ENCODE results near the gene NTNG1.

NTNG1 gene

DNA sequence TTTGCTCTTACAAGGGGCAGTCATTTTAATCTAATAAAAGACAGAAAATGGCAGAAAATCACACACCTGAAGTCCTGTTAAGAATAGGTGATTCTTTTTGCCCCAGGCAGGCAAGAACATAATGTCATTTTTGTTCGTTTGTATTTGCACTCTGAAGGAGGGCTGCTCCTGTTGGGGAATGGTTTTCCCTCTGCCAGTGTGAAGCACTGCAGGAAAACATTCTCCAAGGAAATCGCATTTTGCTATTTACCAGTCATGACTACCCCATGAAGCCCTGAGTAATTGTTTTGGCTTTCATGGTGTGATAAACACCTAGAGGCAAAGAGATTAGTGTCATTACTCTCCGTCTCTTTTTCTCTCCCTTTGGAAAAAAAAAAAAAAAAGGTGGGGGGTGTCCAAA is 345.5 kb downstream of the NTNG1 start:
- DNase-seq, result no peak
- intact Hi-C loops (cut with DNase I), result no loop called here

DNA sequence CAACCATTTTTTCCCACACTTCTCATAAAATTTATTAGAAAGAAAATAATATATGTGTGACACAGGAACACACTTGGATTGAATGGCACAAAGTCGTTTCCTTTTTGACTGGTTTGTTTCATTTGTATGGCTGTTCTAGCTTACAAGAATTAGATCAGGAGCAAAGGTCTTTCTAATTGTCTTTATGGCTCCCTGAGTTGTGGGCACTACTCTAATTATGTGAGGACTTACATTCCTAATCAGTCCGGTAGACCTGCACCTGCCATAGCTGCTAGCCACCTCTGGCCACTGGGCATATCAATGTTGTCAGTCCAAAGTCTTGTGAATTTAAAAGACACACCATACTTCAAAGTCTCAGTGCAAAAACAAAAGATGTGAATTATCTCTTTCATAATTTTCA is 346.7 kb downstream of the NTNG1 start:
- no peak for DNase-seq
- intact Hi-C loops (cut with DNase I), result no loop called here

DNA sequence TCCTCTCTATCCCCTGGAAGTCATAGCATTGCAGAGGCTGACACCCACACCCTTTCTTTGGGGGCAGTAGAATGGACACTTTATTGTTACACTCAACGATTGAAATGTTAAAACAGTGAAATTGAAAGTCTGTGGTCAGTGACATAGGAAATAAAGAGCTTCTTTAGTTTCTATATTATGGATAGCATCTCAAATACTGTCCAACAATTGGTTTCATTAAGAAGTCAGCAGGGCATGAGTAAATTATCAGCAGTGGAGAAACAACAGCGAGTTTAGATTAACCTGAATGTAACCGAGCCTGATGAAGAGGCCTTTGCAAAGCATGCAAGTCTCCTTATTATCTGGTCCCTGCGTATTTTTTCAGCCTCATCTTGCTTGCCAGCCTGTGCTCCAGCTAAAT is 350.7 kb downstream of the NTNG1 start:
- DNase-seq, result no peak
- intact Hi-C loops (cut with DNase I), result no loop called here

DNA sequence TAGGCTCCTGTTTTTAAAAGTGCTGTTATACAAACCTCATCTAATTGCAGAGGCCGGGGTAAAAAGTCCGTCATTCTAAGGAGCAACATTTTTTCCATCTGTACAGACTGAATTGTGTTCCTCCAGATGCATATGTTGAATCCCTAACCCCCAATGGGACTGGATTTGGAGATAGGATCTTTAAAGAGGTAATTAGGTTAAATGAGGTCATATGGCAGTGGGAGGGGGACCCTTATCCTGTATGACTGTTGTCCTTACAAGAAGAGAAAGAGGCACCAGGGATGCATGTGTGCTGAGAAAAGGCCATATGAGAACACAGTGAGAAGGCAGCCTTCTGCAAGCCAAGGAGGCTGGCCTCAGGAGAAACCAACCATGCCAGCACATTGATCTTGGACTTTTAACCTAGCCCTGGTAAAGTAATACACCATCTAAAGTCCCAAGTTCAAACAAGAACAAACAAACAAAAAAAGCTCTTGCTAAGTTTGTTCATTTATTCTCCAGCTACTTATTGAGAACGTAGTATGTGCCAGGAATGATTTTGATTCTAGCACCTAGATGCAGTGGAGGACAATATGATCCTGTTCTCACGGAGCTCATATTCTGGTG is 352.4 kb downstream of the NTNG1 start:
- DNase-seq, result no peak
- intact Hi-C loops (cut with DNase I), result no loop called here

DNA sequence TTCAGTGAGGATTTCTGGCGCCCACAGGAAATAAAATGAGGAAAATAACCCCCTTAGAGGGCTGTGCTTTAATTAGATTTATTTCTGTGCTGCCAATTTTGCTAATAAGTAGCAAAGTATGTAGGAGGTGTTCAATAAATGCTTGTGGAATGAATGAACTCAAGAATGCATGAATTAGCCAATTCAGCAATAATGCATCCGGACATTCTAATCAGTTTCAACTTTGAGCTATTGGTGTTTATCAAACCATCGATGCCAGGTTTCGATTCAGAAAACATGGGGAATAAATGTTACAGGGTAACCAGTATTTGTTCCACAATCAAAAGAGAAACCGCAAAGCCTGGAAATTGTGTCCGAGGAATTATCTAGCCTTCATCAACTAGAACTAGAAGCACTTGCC is 353.2 kb downstream of the NTNG1 start:
- intact Hi-C loops (cut with DNase I), result no loop called here
- no peak for DNase-seq

DNA sequence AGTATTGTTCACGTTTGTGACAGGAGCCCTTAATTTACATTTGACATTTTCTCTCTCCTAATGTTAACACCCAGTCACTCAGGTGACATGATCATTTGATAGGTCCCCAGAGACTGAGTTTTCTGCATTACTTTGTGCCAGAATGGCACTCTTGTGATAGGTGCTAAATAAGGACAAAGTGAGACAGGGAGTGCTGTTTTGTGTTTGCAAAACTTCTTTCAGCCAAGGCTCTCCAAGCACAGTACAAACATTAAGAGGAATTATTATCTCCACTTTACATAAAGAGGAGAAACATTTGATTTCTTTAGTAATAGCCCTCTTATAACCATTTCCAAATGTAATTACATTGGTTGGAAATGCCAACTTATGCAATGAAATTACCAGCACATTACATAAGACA is 355.2 kb downstream of the NTNG1 start:
- intact Hi-C loops (cut with DNase I), result no loop called here
- DNase-seq, result no peak

DNA sequence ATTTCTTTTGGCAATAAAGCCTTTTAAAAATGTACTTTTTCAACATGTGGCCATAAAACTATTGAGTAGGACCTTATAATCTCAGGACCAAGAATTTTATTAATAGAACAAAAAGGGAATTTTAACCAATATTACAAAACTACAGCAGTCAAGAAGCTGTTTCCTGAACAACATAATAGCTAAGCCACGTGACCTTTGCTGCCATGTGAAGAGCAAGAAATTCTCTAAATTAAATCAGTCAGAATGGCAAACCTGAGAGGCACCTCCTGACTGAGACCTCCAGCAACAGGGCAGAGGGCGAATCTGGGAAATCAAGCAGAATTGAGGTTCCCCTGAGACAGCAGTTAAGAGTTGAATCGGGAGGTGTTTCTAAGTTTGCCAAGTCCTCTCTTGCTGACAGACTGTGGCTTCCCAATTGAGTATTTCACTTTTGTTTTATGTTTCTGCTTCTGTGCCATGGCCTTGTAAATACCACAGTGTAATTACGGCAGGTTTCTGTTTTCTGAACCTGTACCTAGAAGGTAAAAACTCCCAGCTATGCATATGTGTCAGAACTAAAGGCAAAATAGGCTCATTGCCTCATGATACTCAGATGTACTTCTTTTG is 358.4 kb downstream of the NTNG1 start:
- intact Hi-C loops (cut with DNase I), result no loop called here
- DNase-seq, result no peak

DNA sequence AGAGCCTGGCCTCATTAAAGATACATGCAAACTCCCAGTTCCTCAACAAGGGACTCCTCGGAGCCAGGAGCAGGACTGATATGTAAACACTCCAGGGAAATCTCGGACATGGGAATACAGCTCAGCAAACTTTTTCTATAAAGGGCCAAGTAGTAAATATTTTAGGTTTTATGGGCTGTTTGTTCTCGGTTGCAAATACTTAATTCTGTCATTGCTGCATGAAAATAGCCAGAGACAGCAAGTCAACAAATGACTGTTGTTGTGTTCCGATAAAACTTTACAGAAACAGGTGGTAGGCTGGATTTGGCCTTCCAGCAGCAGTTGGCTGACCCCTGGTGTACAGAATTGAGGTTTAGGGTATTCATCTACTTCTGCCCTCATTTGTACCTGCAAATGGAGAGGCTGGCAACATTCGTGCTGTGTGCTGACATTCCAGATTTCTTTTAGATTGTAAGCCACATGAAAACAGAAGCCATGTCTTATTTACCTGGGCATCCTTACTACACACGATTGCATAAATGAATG is 360.3 kb downstream of the NTNG1 start:
- intact Hi-C loops (cut with DNase I), result no loop called here
- DNase-seq, result no peak

DNA sequence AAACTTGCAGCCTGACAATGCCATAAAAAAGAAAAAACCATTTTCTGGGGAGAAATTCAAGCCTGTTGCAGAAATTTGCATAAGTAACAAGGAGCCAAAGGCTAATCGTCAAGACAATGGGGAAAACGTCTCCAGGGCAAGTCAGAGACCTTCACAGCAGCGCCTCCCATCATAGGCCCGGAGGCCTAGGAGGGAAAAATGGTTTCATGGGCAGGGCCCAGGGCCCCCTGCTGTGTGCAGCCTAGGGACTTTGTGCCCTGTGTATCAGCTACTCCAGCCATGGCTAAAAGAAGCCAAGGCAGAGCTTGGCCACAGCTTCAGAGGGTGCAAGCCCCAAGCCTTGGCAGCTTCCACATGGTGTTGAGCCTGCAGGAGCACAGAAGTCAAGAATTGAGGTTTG is 369.5 kb downstream of the NTNG1 start:
- no peak for DNase-seq

DNA sequence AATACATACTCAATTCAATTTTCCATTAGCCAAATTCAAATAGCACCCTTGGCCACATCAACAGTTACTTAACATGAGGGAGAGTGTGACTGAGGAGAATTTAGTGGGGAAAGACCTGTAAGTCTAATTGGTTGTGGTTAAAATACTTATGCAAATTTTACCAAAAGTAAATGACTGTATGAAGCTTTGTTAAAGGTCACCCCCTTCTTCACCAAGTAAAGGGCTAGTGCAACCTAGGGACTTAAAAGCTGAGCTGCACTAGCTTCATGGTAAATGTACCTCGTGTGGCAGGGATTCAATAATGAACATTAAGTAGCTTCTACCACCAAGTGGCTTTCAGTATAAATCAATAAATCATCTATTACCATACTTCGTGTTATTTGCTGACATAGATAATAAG is 372.0 kb downstream of the NTNG1 start:
- DNase-seq, result no peak
- intact Hi-C loops (cut with DNase I), result no loop called here

More for the DNA sequence above, 369.5 kb downstream of the NTNG1 start:
- intact Hi-C loops (cut with DNase I), result no loop called here

DNA sequence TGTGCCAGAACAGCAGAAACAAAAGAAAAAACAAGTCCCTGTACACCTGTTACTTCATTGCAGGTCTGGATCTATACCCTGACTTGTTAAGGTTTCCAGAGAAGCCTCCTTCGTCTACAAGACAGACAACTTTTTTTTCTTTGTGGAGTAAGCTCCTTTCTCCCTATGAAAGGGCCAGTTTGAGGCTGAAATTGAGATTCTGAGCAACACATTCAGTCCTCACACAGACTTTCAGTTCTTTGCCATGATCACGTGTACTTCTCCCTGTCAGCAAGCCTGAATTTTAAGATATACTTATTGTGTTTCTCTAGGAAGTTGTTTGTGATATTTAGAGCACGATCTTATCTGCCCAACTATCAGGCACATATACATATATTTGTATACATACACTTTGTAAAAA is 374.0 kb downstream of the NTNG1 start:
- DNase-seq, result no peak
- intact Hi-C loops (cut with DNase I), result no loop called here

DNA sequence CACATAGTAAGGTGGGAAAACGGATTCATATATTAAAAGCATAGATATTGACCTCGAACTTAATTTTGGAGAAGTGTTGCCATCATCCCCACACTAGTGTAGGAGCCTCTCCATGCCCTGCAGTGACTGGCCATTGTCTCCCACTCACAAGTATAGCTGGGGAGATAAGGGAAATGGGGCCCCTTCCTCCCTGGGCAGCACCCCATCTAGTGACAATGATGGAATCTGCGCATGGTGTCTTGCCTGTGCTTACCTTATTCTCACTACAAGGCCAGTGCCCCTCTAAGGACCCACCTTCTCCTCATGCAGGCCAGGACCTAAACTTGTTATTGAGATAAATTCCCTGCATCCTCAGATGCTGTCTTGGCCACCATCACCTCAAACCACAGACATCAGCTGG is 374.9 kb downstream of the NTNG1 start:
- intact Hi-C loops (cut with DNase I), result no loop called here

DNA sequence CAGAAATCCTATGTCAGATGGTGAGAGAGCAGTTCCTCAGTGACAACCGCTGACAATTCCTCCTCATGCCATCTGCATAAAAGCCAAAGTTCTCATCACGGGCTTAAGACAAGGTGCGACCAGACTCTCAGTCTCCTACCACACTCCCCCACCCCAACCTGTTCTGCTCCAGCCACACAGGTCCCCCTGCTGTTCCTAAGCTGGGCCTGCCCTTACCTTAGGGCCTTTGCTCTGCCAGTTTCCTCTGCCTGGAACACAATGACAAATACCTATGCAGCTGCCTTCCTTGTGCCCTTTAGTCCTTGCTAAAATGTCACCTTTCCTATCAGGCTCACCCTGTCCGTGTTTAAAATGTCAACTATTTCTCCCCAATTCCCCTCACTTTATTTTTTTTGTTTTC is 382.2 kb downstream of the NTNG1 start:
- intact Hi-C loops (cut with DNase I), result no loop called here
- DNase-seq, result no peak

More for the DNA sequence above, 374.9 kb downstream of the NTNG1 start:
- DNase-seq, result no peak

DNA sequence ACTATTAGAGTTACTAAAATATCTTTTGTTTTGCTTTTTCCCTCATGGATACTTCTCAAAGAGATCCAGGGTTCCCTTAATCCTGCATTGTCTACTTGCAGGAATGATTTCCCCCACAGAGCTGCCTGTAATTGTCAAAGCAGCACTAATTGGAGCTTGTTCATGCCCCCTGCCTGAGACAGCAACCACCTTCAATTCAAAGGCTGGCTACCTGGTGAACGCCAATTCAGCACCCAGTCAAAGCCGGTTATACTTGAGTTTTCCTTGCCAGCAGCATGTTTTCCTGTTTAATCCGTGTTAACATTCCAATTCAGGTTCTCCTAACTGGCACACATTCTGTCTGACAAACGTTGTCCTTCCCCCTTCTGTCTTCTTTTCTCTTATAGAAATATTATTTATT is 382.9 kb downstream of the NTNG1 start:
- intact Hi-C loops (cut with DNase I), result no loop called here
- DNase-seq, result no peak

DNA sequence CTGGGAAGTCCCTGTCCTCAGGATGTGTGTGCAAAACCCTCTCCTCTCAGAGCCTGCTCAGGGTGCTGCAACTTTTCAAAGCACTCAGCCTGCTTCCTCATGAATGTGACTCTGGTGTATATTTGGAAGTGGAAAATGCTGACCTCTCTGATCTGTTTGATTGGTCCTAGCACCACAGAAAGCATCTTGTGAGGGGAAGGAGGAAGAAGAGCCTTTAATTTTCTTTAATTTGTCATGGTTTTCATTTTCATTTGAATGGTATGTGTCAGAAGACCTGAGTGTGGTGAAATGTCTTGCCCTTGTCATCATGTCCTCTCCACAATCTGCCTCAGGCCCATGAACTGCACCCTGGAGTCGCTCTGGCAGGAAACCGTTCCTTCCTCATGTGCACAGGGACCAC is 383.5 kb downstream of the NTNG1 start:
- intact Hi-C loops (cut with DNase I), result no loop called here
- DNase-seq, result no peak

DNA sequence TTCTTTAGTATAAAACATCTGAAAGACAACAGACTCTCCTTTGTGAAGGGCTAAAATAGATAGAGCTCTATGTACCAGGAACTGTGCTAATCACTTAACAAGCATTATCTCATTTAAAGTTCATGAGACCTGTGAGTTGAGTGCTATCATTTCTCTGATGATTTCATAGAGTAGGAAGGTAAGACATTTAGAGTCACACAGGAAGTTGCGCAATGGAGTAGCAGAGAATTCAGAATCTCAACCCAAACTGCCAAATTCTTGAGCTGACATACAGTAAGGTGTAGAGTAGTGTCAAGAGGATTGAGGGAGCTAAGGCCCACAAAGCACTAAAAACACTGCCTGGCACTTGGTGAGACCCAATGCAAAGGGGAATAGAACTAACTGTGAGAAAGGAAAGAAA is 384.3 kb downstream of the NTNG1 start:
- no peak for DNase-seq
- intact Hi-C loops (cut with DNase I), result no loop called here

DNA sequence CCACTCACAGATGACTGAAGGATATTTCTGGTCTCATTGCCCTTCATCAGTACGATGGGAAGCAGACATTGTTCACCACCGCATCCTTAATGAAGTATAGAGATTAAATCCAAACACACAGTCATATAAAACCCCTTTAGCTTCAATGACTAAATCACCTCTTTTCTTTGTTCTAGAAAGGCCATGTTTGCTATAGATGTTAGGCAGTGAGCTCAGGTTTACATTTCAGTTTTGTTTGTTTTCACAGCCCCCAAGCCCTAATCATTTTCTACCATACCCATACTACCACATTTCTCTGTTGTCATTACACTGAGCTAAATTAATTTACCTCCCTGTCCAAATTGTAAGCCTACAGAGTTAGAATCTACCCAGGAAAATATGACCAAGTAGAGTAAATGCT is 385.1 kb downstream of the NTNG1 start:
- intact Hi-C loops (cut with DNase I), result no loop called here
- DNase-seq, result no peak

DNA sequence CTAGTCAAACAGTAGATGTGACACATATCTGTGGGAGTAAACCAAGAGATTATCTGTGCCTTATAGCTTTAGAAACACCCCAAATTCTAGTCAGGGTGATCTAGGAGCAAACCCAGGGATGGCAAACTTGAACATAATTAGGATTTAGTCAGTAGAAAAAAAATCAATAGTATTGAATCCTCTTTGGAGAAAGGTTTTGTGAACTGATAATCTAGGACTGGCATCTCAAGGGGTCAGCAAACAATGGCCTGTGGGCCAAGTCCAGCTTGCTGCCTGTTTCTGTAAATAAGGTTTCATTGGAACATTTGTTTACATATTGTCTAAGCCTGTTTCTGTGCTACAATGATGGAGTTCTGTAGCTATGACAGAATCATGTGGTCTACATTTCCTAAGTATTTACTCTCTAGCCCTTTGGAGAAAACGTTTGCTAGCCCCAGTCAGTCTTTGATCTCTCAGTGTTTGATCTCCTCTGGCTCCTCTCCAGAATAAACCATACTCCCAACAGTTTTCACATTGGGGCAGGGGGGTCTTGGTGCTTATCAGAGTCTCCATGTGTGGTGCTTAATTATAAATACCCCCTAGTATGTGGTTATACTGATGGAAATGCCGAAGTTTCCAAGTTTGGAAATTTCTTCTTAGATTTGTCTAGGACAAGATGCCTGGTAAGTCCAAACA is 385.8 kb downstream of the NTNG1 start:
- no peak for DNase-seq
- intact Hi-C loops (cut with DNase I), result no loop called here

DNA sequence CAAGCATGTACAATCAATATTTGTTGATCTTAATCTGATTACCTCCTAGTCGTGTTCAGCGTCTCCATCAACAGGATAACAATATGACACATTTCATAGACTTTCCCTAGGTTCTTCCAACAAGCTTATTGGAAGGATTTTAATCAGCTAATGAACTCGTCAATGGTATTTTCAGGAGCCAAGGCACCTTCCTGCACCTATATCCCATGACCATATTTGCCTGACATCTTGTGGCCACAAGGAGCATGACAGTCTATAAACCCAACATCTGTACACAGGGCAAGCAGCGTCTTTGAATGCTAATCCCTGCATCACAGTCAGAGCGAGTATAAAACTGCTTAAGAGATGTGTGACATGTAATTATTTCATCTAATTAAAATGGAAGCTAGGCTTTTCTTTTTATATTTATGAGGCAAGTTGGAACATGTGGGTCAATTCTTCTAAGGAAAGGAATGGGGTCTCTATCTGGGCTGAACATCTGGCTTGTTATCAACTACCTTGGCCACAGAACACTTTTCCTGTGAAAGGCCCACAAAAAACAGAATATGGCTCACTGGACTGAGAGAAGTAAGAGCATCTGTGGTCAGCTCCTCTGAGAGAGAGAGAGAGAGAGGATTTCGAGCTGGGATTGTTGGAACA is 388.8 kb downstream of the NTNG1 start:
- intact Hi-C loops (cut with DNase I), result no loop called here
- DNase-seq, result peak in 2 of 10 donors; percentile 19 to 22

DNA sequence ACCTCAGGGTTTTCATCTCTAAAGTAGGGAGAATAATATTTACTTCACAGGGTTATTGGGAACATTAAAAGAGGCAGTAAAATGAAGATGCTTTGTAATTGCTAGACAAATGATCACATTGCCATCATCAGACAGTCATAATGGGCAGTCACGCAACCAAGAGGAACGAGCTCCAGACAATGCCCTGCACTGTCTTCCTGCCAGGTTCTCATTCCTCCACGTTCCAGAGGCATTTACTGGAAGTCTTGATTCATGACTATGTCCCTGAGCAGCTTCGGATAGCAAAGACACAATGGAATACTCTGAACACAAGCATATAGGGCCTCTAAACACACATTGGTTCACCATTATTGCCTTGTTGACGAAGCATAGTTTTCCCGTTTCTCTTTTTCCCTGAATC is 389.7 kb downstream of the NTNG1 start:
- DNase-seq, result no peak
- intact Hi-C loops (cut with DNase I), result no loop called here

DNA sequence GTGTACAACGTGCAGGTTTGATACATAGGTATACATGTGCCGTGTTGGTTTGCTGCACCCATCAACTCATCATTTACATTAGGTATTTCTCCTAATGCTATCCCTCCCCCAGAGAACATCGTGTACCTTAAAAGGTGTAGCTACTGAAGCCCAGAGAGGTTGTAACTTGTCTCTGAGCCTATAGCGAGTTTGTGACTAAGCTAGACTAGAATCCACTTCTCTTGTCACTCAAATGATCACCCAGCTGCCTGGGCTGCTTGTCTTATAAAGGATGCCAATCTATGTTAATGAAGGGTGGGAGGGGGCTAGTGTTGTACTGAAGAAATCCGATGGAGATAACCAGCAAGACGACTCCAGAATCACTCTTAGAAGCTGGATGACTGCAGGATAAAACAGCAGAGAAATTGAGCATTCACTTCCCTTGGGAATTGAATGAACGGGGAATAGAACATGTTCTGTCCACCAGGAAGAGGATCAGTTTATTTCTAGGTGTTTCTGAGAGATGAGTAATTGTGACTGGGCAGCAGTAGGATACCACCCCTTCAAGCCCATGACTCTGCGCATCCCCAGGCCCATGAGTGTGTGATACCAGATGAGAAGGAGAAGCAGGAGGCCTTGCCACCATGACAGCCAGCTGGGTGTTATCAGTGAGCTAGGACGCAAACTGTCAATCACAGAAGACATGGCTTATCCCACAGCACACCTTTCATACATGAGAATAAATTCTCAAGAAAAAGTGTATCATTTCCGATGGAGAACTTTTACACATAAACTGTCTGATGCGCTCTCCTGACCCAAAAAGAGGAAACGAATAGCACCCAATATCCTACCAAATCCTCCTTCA is 390.4 kb downstream of the NTNG1 start:
- DNase-seq, result no peak
- intact Hi-C loops (cut with DNase I), result no loop called here

All from posterior cingulate gyrus (tissue), 11 donors.